ENCODE measurements around the gene PPP2R2D.
"Not testable (repeated sequence)": the region's sequence is repeated elsewhere in the genome, so short reads cannot be mapped to it uniquely, and the experiment has no call there.

PPP2R2D gene

DNA sequence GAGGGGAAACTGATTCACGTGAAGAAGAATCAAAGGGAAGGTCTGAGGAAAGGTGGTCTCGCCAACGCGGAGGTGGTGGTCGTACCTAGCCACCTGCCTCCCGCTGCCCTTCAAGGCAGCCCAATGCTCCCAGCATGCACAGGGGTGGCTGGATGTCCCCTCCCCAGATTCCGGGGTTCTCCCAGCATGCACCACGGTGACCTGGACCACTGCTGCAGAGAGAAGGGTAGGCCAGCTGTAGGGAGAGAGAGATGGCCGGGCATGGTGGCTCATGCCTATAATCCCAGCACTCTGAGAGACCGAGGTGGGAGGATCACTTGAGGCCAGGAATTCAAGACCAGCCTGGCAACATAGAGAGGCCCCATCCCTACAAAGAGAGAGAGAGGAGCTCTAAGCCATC is 32.4 kb upstream of the PPP2R2D start:
- DNase-seq (ENCODE audit: low read depth), result no peak

DNA sequence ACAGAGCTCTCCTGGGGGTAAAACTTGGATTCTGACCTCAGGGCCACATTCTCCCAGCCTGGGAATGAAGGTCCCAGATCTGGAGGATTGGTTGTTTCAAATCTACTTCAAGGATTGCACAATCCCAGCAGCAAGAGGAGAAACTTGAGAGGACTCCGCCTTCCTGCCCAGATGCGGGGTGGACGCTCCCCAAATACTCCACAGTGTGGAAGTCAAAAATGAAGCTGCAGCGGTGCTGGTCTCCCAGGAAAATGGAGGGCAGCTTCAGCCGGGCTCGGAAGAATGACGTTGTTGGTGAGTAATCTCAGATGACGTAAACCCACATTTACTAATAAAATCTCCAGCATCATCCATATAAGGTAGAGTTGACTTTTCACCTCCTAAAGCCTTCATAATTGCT is 31.5 kb upstream of the PPP2R2D start:
- no peak for DNase-seq (ENCODE audit: low read depth)

DNA sequence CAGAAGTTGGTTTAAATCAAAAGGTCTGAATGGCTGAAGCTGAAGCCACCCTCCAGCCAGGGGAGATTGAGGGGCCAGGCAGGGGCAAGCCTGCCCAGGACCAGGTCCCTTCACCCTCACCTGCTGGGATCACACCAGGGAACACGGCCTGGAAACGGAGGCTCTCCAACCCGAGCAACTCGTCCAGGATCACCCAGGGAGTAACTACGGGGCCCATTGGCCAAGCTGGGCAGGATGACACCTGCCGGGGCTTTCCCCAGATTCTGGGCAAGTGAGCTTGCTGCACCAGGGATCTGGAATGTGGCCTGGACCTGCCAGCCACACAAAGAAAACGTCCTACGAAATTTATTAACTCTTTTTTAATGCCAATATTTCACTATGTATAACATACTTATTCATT is 30.4 kb upstream of the PPP2R2D start:
- DNase-seq (ENCODE audit: low read depth), result no peak

DNA sequence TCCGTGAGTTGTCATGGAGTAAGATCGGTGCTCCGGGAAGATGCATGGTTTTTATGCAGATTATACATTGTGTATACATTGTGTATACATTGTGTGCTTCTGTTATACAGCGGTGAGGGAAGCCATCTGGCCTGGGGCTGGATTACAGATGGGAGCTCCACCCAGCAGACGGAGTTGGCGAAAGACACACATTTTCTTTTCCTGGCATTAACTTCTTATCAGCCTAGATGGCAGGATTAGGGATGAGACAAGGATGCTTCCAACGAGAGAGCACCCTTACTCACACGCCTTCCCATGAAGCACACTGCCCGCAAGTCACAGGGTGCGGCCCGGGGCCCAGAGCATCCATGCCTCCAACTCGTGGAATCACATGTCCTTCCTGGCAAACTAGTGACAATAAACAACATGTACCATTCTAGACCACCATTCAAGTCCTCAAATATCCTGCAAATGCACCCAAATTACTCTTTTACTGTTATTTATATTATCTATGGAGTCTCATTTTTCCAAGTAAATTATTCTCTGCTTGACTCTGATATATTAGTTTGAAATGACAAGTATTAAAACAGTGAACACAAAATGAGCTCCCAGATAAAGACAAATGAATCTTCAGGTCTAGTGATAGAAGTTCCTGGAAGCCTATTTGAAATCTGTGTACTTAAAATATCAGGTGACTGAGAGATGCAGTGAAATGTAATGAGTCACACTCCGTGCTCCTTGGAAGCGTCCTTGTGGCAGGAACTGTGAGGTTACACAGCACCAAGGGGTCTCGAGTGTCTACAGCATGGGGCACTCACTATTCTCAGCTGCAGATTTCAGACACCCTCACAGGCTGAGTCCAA is 29.8 kb upstream of the PPP2R2D start:
- DNase-seq (ENCODE audit: low read depth), result no peak

DNA sequence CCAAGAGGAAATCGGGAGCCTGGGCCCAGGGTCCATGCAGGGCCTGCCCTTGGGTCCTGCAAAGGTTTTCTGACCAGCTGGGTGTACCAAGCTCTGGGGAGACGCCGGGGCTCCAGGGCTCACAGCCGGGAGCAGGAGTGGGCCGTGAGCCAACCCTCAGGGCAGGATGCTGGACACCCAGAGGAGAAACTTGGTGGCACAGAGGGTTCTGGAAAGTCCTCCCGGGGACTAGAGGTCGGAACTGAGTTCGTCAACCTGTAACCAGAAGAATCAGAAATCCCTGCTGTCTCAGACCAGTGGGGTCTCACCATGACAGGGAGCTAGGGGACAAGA is 29.2 kb upstream of the PPP2R2D start:
- DNase-seq (ENCODE audit: low read depth), result no peak

DNA sequence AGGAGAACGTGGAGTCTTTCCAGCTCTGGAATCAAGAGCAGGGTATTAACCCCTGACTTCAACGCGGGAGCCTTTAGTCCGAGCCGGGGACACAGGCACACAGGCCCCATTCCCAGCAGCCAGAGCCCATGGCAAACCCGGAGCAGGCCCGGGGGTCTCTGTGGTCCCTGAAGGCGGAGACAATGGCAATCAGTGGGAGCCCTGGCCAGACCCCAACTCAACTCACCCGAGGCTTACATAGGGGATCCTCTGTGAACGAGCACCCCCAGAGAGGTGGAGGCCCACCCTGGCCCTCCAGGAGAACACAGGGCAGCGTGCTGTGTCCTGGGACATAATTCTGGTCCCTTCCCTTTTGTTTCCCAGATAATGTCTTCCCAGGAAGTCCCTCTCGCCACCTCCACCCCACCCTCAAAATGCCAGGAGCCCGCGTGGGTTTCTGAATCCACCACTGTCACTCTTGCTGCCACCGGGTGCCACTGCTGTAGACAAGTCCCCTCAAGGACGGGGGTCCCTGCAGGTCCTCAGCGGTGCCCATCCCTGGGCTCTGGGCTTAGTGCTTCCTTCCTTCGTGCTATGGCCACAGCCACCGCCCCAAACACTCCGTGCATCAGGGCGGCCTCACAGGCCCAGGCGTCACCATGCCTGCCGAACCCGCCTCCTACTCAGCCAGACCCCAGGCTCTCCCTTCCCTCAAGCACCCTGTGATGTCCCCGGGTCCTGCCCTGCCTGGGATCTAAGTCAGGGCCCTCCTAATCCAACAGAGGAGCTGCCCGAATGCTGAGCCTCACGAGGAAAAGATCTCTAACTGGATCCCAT is 28.6 kb upstream of the PPP2R2D start:
- DNase-seq (ENCODE audit: low read depth), result no peak

DNA sequence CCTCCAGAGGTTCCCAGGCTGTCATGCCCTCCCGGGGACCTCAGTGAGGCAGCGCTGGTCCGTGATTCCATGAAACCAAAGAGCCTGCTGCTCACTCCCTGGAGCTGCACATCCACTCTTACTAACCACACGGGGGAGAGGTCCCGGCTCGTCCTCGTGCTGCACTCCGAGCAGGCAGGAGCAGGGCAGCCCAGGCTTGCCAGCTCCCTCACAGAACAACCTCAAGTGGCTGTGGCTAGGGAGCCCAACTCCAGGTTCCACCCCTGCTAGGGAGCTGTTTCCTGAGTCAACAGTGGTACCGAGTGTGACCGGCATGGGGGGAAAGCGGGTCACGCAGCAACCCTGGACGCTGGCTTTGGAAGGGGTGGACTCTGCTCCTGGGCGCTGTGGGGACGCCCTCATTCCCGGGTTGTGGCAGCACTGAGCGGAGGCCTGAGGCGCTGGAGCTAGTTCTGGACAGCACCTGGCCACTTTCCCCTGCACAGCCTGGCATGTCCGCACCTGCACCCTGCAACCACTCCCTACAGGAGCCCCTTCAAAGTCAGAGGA is 27.9 kb upstream of the PPP2R2D start:
- no peak for DNase-seq (ENCODE audit: low read depth)

DNA sequence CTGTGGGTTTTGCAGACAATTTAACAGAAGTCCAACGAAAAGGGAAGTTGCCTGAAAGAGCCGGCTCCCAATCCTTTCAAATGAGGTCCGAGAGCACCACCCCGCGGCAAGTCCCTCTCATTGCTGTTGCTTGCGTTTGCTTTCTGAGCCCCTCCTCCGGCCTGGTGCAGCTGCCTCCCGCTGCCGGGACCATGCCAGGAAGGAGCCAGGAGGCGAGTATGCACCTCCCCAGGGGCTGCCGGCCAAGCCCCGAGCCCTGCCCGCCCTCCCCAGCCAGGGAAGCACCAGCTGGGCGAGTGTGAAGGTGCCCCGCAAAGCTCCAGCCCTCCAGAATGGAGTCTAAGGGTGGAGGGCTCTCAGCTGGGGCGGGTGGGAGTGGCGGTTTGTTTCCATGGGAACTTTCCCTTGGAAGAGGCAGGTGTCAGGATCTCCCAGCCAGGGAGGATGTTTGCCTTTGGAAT is 25.8 kb upstream of the PPP2R2D start:
- DNase-seq (ENCODE audit: low read depth), result peak; percentile 26

DNA sequence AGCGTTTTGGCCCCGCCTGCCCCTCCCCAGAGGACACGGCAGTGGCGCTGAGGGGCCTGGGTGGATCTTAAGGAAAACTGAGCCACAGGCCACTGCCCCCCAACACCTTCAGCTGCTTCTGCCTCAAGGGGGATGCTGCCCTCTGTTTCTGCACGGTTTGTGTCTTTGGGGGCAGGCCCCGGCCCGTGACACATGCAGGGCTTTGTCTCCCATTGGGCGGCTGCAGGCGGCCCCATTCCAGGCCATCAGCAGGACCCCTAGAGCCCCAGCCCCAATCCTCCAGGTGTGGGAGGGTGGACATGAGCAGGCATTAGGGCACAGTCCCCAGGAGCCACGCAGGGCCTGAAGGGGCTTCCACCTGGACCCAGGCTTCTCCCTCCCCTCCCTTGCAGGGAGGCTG is 25.3 kb upstream of the PPP2R2D start:
- no peak for DNase-seq (ENCODE audit: low read depth)

DNA sequence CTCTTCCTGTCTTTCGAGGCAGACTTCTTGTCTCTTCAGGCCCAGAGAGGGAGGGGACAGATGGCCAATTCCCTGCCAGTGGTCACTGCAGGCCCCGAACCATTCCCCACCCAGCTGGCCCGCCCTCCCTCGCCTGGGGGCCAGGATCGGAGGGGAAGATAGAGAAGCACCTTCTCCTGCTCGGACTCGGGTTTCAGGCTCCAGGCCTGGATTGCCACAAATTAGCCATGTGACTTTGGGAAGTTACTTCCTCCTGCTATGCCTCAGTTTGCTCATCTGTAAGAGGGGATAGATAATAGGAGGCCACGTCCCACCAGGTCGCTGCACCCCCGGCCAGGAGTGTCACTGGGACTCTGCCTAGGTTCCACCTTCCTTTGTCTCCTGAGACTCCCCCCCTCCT is 24.8 kb upstream of the PPP2R2D start:
- no peak for DNase-seq (ENCODE audit: low read depth)

DNA sequence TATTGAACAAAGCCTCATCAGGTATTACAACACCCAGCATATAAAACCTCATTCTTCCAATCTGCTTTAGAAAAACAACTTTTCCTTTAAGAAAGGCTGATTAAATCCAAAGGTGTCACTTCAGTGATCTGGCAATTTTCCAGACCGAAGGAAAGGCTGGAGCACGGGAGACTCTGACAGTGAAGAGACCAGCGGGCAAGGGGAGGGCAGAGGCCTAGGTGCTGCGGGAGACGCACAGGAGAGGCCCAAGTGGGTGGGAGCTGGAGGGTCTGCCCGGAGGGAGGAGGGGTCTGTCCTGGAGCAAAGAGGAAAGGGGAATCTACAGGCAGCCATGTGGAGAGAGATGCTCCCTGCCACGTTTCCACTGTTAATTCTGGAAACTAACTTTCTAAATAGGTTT is 24.3 kb upstream of the PPP2R2D start:
- DNase-seq (ENCODE audit: low read depth), result no peak

DNA sequence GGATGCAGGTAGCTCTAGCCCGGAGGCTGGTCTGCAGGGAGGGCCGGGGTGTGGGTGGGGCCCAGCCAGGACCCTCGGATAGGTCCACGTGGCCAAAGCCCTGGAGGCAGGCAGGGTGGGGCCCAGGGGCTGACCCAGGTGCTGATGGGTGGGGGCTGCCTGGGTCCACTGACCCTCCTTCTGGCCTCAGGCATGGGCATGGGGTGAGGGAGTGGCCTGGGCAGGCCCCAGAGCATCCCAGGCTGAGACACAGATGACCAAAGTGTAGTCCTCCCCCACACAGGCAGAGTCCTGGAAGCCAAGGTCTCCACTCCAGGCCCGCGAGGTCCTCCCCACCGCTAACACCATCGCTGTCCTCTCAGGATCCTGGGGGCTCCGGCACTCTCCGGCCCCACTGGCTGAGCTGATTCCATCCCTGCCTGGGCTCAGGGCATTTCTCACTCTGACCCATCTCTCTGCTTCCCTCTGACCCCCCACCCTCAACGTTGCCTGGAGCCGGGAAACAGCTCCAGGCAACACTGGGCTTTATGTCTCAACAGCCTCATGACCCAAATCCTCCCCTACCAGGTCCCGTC is 20.7 kb upstream of the PPP2R2D start:
- no peak for DNase-seq (ENCODE audit: low read depth)

DNA sequence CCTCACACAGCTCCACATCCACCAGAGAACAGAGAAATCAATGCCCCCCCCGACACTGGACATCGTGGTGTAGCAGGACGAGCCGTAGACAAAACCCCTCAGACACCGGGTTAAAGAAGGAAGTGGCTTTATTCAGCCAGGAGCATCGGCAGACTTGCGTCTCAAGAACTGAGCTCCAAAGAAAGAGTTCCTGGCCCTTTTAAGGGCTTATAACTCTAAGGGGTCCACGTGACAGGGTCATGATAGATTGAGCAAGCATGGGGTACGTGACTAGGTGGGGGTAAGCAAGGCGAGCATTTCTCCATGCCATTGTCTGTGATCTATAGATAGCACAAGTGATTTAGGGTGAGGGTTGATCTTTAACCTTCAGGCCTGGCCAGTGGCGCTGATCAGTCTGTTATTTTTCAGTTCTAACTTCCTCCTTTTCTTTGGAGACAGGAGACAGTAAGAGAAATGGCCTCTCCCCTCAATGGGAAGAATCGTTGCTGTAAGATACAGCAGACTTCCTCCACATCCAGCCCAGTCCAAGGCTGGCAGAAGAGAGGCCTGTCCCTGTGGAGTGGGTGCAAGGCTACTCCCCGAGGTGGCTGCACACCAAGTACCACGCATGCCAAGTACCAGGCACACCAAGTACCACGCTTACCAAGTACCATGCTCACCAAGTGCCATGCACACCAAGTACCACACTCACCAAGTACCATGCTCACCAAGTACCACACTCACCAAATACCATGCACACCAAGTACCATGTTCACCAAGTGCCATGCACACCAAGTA is 19.5 kb upstream of the PPP2R2D start:
- DNase-seq (ENCODE audit: low read depth), result no peak

DNA sequence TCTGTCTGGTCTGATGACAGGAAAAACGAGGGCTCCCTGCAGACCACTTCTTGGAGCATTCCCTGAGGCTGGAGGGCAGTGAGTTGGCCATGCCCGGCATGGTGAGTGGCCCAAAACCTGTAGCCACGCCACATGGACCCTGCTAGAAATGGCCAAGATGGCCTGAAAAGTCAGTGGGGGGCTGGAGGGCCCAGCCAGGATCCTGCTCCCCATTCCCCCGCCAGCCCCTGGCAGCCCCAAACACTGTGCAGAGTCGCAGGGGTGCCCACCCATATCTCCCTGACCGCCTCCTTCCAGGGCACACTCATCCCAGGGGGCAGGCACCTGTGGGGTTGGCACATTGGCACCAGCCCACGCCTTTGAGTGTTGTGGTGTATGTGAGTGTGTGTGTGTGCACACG is 18.7 kb upstream of the PPP2R2D start:
- DNase-seq (ENCODE audit: low read depth), result no peak

DNA sequence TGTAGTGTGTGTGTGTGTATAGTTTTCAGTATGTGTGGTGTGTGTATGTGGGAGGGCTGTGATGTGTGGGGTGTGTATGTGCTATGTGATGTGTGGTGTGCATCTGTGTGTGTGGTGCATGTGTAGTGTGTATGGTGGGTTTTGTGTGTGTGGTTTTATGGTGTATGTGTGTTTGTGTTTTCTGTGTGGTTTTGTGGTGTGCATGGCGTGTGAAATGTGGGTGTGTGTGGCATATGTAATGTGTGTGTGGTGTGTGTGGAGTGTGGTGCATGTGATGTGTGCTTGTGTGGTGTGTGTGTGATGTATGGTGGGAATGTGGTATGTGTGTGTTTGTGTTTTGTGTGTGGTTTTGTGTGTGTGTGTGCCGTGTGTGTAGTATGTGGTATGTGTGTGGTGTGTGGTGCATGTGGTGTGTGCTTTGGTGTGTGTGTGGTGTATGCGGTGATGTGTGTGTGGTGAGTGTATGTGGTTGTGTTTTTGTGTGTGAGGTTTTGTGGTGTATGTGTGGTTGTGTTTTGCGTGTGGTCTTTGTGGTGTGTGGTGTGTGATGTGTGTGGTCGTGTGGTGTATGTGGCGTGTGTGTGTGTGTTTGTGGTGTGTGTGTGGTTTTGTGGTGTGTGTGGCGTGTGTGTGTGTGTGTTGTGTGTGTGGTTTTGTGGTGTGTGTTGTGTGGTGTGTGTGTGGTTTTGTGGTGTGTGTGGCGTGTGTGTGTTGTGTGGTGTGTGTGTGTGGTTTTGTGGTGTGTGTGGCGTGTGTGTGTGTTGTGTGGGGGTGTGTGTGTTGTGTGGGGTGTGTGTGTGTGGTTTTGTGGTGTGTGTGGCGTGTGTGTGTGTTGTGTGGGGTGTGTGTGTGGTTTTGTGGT is 18.0 kb upstream of the PPP2R2D start:
- DNase-seq (ENCODE audit: low read depth), result no peak

DNA sequence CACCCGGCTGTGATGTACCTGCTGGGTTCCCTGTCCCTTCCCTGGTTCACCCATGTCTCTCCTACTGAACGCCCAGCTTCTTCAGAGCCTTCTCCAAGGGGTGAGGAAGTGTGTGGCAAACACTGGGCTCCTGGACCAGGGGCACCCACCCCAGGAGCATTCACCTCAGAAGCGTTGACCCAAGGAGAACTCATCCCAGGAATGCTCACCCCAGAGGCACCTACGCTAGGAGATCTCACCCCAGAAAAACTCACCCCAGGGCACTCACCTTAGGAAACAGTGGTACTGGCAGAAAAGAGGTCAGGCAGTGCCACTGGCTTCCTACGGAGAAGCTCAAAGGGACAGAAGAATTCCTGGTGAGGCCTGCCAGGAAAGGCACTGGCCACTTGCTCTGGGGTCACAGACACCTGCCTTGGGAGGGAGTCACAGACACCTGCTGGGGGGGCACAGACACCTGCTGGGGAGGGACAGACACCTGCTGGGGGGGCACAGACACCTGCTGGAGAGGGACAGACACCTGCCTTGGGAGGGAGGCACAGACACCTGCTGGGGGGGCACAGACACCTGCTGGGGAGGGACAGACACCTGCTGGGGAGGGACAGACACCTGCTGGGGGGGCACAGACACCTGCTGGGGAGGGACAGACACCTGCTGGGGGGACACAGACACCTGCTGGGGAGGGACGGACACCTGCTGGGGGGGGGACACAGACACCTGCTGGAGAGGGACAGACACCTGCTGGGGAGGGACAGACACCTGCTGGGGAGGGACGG is 17.0 kb upstream of the PPP2R2D start:
- DNase-seq (ENCODE audit: low read depth), result not testable (repeated sequence)

DNA sequence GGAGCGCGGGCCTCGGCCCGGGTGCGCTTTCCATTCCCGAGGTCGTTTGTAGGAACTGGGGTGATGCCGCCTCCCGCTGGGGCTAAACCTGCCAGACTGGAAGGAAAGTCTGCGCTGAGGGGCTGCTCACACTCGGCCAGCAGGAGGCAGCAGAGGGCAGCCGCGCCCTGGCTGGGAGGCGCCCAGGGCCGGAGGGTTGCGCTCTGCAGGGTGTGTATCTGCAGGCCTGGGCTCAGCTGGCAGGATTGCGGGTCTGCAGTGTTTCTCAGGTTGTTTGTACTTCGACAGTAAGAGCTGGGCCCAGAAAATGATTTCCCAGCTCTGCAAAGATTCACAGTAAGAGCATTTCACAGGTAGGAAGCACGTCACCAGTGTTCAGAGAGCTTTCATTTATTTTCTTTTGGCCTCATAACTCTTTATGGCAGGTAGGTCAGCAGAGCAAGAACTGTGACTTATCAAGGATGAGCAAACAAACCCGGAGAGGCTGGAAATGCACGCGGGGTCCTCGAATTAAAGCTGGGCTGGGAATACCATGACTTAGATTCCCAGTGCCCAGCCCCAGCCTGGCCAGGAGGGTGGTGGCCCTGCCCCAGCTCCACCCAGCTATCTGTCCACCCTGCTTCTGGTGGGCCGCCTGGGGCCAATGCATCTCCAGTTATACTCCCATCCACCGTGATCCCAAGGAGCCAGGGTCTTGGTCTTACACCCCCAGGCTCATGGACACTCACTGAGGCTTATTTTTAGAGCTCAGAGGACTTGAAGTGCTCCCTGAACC is 15.2 kb upstream of the PPP2R2D start:
- no peak for DNase-seq (ENCODE audit: low read depth)

DNA sequence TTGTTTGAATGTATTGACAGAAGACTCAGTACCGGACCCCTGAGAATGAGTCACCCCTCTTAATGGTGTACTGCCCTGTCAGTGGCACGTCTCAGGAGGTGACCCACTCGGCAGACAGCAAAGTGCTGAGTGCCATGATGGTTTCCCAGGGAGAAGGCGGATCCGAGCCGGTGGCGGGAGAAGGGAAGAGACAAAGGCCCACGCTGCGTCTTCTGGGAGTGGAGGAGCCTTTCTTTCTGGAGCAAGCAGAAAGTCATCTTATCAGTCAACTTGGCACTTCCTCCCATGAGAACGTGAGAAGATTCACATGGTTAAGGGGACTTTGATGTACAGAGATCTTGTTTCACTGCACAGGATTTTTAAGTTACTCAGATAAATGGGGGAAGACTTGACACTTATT is 14.6 kb upstream of the PPP2R2D start:
- no peak for DNase-seq (ENCODE audit: low read depth)

DNA sequence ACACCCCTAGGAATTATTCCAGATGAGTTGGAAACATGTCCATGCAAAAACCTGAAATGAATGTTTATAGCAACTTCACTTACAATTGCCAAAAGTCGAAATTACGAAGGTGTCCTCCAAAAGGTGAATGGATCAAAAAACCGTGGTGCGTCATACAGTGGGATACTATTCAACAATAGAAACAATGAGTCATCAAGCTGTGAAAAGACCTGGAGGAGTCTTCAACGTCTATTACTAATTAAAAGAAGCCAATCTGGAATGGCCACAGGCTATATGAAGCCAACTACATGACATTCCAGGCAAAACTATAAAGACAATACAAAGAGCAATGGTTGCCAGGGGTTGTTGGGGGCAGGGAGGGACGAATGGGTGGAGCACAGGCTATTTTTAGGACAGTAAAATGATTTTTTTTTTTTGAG is 12.6 kb upstream of the PPP2R2D start:
- no peak for DNase-seq (ENCODE audit: low read depth)

Data from non-pigmented ciliary epithelial cell (primary cell).